WTC11 (cell line): ENCODE data around the gene KEL.

Experiments used
- AR ChIP-seq: fragments of 250-450 bp; sonication (Bioruptor Pico); IDR thresholded peaks from 2 replicates; pipeline ENCODE4 v1.9.0; 2021; ENCODE audit warnings: mild to moderate bottlenecking
- ATF2 ChIP-seq: sonication (generic); formaldehyde crosslinking; IDR thresholded peaks from 2 replicates; pipeline ENCODE4 v1.8.1; 2022; ENCODE audit warnings: low read depth, missing genetic modification reagents, borderline replicate concordance
- ATF3 ChIP-seq: sonication (generic); formaldehyde crosslinking; conservative IDR thresholded peaks from 2 replicates; pipeline ENCODE4 v1.8.1; 2022; ENCODE audit warnings: mild to moderate bottlenecking, missing genetic modification reagents
- CREB1 ChIP-seq: sonication (generic); formaldehyde crosslinking; IDR thresholded peaks from 2 replicates; pipeline ENCODE4 v1.8.0; 2023; ENCODE audit warnings: mild to moderate bottlenecking, missing genetic modification reagents
- CREM ChIP-seq: sonication (generic); formaldehyde crosslinking; IDR thresholded peaks from 2 replicates; pipeline ENCODE4 v1.8.1; 2022; ENCODE audit warnings: mild to moderate bottlenecking, missing genetic modification reagents, moderate library complexity
- CTCF ChIP-seq: fragments of 200-600 bp; IDR thresholded peaks from 2 replicates; pipeline ENCODE4 v1.8.0; 2022; ENCODE audit warnings: antibody characterized with exemption
- ETV6 ChIP-seq: sonication (generic); formaldehyde crosslinking; IDR thresholded peaks from 2 replicates; pipeline ENCODE4 v1.8.1; 2022; ENCODE audit warnings: mild to moderate bottlenecking, missing genetic modification reagents
- IRF1 ChIP-seq: sonication (generic); formaldehyde crosslinking; IDR thresholded peaks from 2 replicates; pipeline ENCODE4 v1.8.0; 2023; ENCODE audit warnings: missing genetic modification reagents
- IRF2 ChIP-seq: sonication (generic); formaldehyde crosslinking; IDR thresholded peaks from 2 replicates; pipeline ENCODE4 v1.8.0; 2022; ENCODE audit warnings: low read depth, missing genetic modification reagents, borderline replicate concordance
- MAX ChIP-seq: sonication (generic); formaldehyde crosslinking; IDR thresholded peaks from 2 replicates; pipeline ENCODE4 v1.8.0; 2022; ENCODE audit warnings: mild to moderate bottlenecking, missing genetic modification reagents
- PRRX2 ChIP-seq: fragments of 250-450 bp; sonication (Bioruptor Pico); IDR thresholded peaks from 2 replicates; pipeline ENCODE4 v1.8.0; 2021; ENCODE audit warnings: mild to moderate bottlenecking
- USF1 ChIP-seq: sonication (generic); formaldehyde crosslinking; IDR thresholded peaks from 2 replicates; pipeline ENCODE4 v1.8.0; 2022; ENCODE audit warnings: mild to moderate bottlenecking, missing genetic modification reagents
- ZNF512 ChIP-seq: sonication (generic); formaldehyde crosslinking; IDR thresholded peaks from 2 replicates; pipeline ENCODE4 v1.8.1; 2022; ENCODE audit warnings: missing genetic modification reagents, borderline replicate concordance

- TF ChIP-seq CTCF (no peak), CREM (no peak), USF1 (CRISPR knock-in tag) (no peak), ATF2 (no peak), ETV6 (CRISPR knock-in tag) (no peak), MAX (CRISPR knock-in tag) (no peak), CREB1 (CRISPR knock-in tag) (no peak), AR (no peak), PRRX2 (CRISPR knock-in tag) (no peak), IRF1 (CRISPR knock-in tag) (no peak), ATF3 (no peak), ZNF512 (CRISPR knock-in tag) (no peak), IRF2 (CRISPR knock-in tag) (no peak)
Measured at GRCh38 chr7:142964502-142965246, 2.5 kb upstream of the KEL start.
